GM23338 (cell line): Measurements from ENCODE around the gene LYZL1.

Experiments used
- CREB1 ChIP-seq: fragments of 250-450 bp; sonication (Bioruptor Pico); IDR thresholded peaks from 2 replicates; pipeline ENCODE4 v1.5.0; 2020; ENCODE audit warnings: low read depth, mild to moderate bottlenecking, moderate library complexity
- CTCF ChIP-seq, 2 experiments: fragments of 200-600 bp in 1 of 2; sonication (generic) in 1 of 2; conservative IDR thresholded peaks; 2 replicates each; pipeline versions ENCODE4 v1.5.1 to v1.6.1; 2016 to 2017; ENCODE audit warnings: antibody characterized with exemption in 2 of 2, low read depth in 2 of 2, mild to moderate bottlenecking in 2 of 2, moderate library complexity in 1 of 2
- ETS1 ChIP-seq: IDR thresholded peaks from 2 replicates; pipeline ENCODE4 v1.6.1; 2016; ENCODE audit warnings: antibody characterized with exemption
- EZH2 ChIP-seq: fragments of 200-600 bp; sonication (generic); IDR thresholded peaks from one replicate; pipeline ENCODE4 v1.8.0; 2017; ENCODE audit warnings: antibody characterized with exemption, mild to moderate bottlenecking, low read depth; ENCODE audit not compliant: unreplicated experiment
- EZH2phosphoT487 ChIP-seq: fragments of 200-600 bp; sonication (generic); IDR thresholded peaks from one replicate; pipeline ENCODE4 v1.8.1; 2018; ENCODE audit warnings: antibody characterized with exemption; ENCODE audit not compliant: unreplicated experiment
- JUNB ChIP-seq: IDR thresholded peaks from one replicate; pipeline ENCODE4 v1.6.1; 2016; ENCODE audit warnings: antibody characterized with exemption; ENCODE audit not compliant: unreplicated experiment
- POLR2AphosphoS5 ChIP-seq: IDR thresholded peaks from 2 replicates; pipeline ENCODE4 v1.6.1; 2016; ENCODE audit warnings: antibody characterized with exemption, low read depth
- REST ChIP-seq: IDR thresholded peaks from one replicate; pipeline ENCODE4 v1.6.1; 2018; ENCODE audit warnings: antibody characterized with exemption; ENCODE audit not compliant: unreplicated experiment
- STAT1 ChIP-seq: IDR thresholded peaks from one replicate; pipeline ENCODE4 v1.6.1; 2016; ENCODE audit warnings: antibody characterized with exemption; ENCODE audit not compliant: unreplicated experiment
- ZNF462 ChIP-seq: fragments of 250-450 bp; sonication (Bioruptor Pico); IDR thresholded peaks from 2 replicates; pipeline ENCODE4 v1.5.0; 2020; ENCODE audit warnings: mild to moderate bottlenecking, moderate library complexity

GRCh38 chr10:29249018-29249417 is 39.9 kb upstream of the LYZL1 start:
- TF ChIP-seq REST (no peak), ZNF462 (no peak), CTCF (conservative IDR thresholded peaks at IDR 0.05; ENCODE audit: low read depth in 2 of 2) (no peak), ETS1 (no peak), EZH2 (no peak), JUNB (no peak), POLR2AphosphoS5 (no peak), CREB1 (CRISPR knock-in tag) (no peak), EZH2phosphoT487 (no peak), STAT1 (no peak)
